GM23248 (cell line): ENCODE data around the gene UCP2. TPM values are rescaled to one million over a fixed set of nuclear protein-coding genes. Genes with fewer than 3 reads are reported as not detected.
"Not testable (repeated sequence)": the region's sequence is repeated elsewhere in the genome, so short reads cannot be mapped to it uniquely, and the experiment has no call there.

Experiments
- DNase-seq: peaks from one replicate; pipeline ENCODE4 v3.0.0-alpha.2; 2015
- H2AFZ ChIP-seq: fragments of 200-600 bp; sonication (generic); 2 replicates; pipeline ENCODE4 v1.6.1; 2016; ENCODE audit warnings: antibody characterized with exemption
- H3F3A ChIP-seq: fragments of 200-600 bp; sonication (generic); 2 replicates; pipeline ENCODE4 v1.6.1; 2016; ENCODE audit warnings: mild to moderate bottlenecking, antibody characterized with exemption, mixed run types; ENCODE audit not compliant: insufficient read depth
- H3K27ac ChIP-seq: fragments of 200-600 bp; sonication (generic); 2 replicates; pipeline ENCODE4 v1.5.1; 2016; ENCODE audit warnings: mild to moderate bottlenecking
- H3K27me3 ChIP-seq: fragments of 200-600 bp; sonication (generic); replicated peaks from 2 replicates; pipeline ENCODE4 v1.6.1; 2016; ENCODE audit warnings: mild to moderate bottlenecking; ENCODE audit not compliant: insufficient read depth
- H3K36me3 ChIP-seq: fragments of 200-600 bp; sonication (generic); 2 replicates; pipeline ENCODE4 v1.6.1; 2016; ENCODE audit warnings: low read depth, mild to moderate bottlenecking
- H3K4me1 ChIP-seq: fragments of 200-600 bp; sonication (generic); 2 replicates; pipeline ENCODE4 v1.6.1; 2016; ENCODE audit warnings: mild to moderate bottlenecking; ENCODE audit not compliant: insufficient read depth
- H3K4me2 ChIP-seq: fragments of 200-600 bp; sonication (generic); one replicate; pipeline ENCODE4 v1.6.1; 2016; ENCODE audit warnings: mild to moderate bottlenecking; ENCODE audit not compliant: unreplicated experiment
- H3K4me3 ChIP-seq: fragments of 200-600 bp; sonication (generic); 2 replicates; pipeline ENCODE4 v1.5.1; 2016; ENCODE audit warnings: mild to moderate bottlenecking
- H3K79me2 ChIP-seq: fragments of 200-600 bp; sonication (generic); 2 replicates; pipeline ENCODE4 v1.6.1; 2016; ENCODE audit warnings: mild to moderate bottlenecking; ENCODE audit not compliant: insufficient read depth
- H3K9ac ChIP-seq: fragments of 200-600 bp; sonication (generic); 2 replicates; pipeline ENCODE4 v1.6.1; 2016; ENCODE audit warnings: mild to moderate bottlenecking
- H3K9me2 ChIP-seq: fragments of 200-600 bp; sonication (generic); 2 replicates; pipeline ENCODE4 v1.6.1; 2016; ENCODE audit warnings: mixed run types, mild to moderate bottlenecking, moderate library complexity; ENCODE audit not compliant: insufficient read depth
- H3K9me3 ChIP-seq: fragments of 200-600 bp; sonication (generic); one replicate; pipeline ENCODE4 v1.6.1; 2017; ENCODE audit warnings: low read depth
- H4K20me1 ChIP-seq: fragments of 200-600 bp; sonication (generic); 2 replicates; pipeline ENCODE4 v1.6.0; 2016; ENCODE audit not compliant: insufficient read depth
- EZH2 ChIP-seq: fragments of 200-600 bp; sonication (generic); IDR thresholded peaks from 2 replicates; pipeline ENCODE4 v1.6.1; 2018; ENCODE audit warnings: antibody characterized with exemption, mild to moderate bottlenecking; ENCODE audit not compliant: insufficient read depth, poor library complexity, severe bottlenecking
- EZH2phosphoT487 ChIP-seq: fragments of 200-600 bp; sonication (generic); IDR thresholded peaks from 2 replicates; pipeline ENCODE4 v1.6.1; 2018; ENCODE audit warnings: antibody characterized with exemption, moderate library complexity, mild to moderate bottlenecking, low read depth; ENCODE audit not compliant: insufficient read depth
- WGBS, 2 experiments: methylation state at CpG; one replicate each; pipeline ENCODE4 v1.1.6; 2015 to 2017; ENCODE audit warnings: low lambda C conversion rate in 2 of 2, low coverage in 1 of 2; ENCODE audit errors: missing lambda C conversion rate in 2 of 2; 5-methylcytosine and 5-hydroxymethylcytosine counted together
- in situ Hi-C: fragments of 300-500 bp; cut with MboI; formaldehyde crosslinking; loops from 2 replicates; pipeline ENCODE4 v1.15.0; 2020
- polyA plus RNA-seq: library from polyadenylated mRNA; unstranded; fragments of >200 nt; fragmentation: Nextera tagmentation; extraction: Ambion mirVana; gene quantifications from 2 replicates; pipeline ENCODE4 v1.2.1, GENCODE V29; 2016
- total RNA-seq: library from RNA; depleted of rRNA; stranded (reverse); fragments of >200 nt; shearing (Covaris generic); gene quantifications from 2 replicates; pipeline ENCODE4 v1.2.3, GENCODE V29; 2014

UCP2 gene
- total and polyA plus RNA-seq, 2 experiments from 2014 or later, result 2.0 TPM; not detected in 1

- in situ Hi-C loops, result no loop called here
- H2AFZ ChIP-seq, result no peak overlapping the region
- H3K27me3 ChIP-seq, result no peaks in the 10 kb centered on the region
- WGBS, 2 experiments, result 82 to 84% methylated on average over 6 of the region's 6 CpGs
- no peaks in the 10 kb centered on the region for H3K36me3 ChIP-seq
- no peaks in the 10 kb centered on the region for H3K4me1 ChIP-seq
- no peaks in the 10 kb centered on the region for H4K20me1 ChIP-seq
- H3K79me2 ChIP-seq, result no peaks in the 10 kb centered on the region
- no peak overlapping the region for H3K4me2 ChIP-seq
- no peak for DNase-seq
- H3K4me3 ChIP-seq, result no peak overlapping the region
- TF ChIP-seq EZH2, result no peak
- no peak for TF ChIP-seq EZH2phosphoT487
- no peak overlapping the region for H3K27ac ChIP-seq
- no peaks in the 10 kb centered on the region for H3K9me2 ChIP-seq
- no peaks in the 10 kb centered on the region for H3F3A ChIP-seq
- no peak overlapping the region for H3K9ac ChIP-seq
- H3K9me3 ChIP-seq, result no peaks in the 10 kb centered on the region
Observed at GRCh38 chr11:73991471-73992006, 8.9 kb upstream of the UCP2 start.

- Histone ChIP-seq H2AFZ (no peak overlapping the region), H3K9ac (no peak overlapping the region), H3K9me2 (no peaks in the 10 kb centered on the region), H3K27me3 (no peaks in the 10 kb centered on the region), H3K36me3 (no peaks in the 10 kb centered on the region), H3K4me3 (no peak overlapping the region), H3F3A (no peaks in the 10 kb centered on the region), H3K79me2 (no peaks in the 10 kb centered on the region), H3K27ac (no peak overlapping the region), H3K4me2 (no peak overlapping the region), H3K9me3 (no peaks in the 10 kb centered on the region), H3K4me1 (no peaks in the 10 kb centered on the region), H4K20me1 (no peaks in the 10 kb centered on the region)
- in situ Hi-C loops, result no loop called here
- TF ChIP-seq EZH2phosphoT487 (no peak), EZH2 (no peak)
- no peak for DNase-seq
- WGBS, 2 experiments, result 33 to 41% methylated on average over 2 of the region's 2 CpGs
Observed at GRCh38 chr11:73990730-73991129, 8.1 kb upstream of the UCP2 start.

- Histone ChIP-seq H3K4me3 (no peak overlapping the region), H4K20me1 (no peaks in the 10 kb centered on the region), H3K4me1 (no peaks in the 10 kb centered on the region), H3K4me2 (no peak overlapping the region), H3F3A (no peaks in the 10 kb centered on the region), H2AFZ (no peak overlapping the region), H3K27ac (no peak overlapping the region), H3K9me3 (no peaks in the 10 kb centered on the region), H3K9me2 (no peaks in the 10 kb centered on the region), H3K36me3 (no peaks in the 10 kb centered on the region), H3K27me3 (no peaks in the 10 kb centered on the region), H3K9ac (no peak overlapping the region), H3K79me2 (no peaks in the 10 kb centered on the region)
- in situ Hi-C loops, result no loop called here
- DNase-seq, result no peak
- WGBS, 2 experiments, result 86 to 89% methylated on average over 6 of the region's 6 CpGs
- TF ChIP-seq EZH2 (no peak), EZH2phosphoT487 (no peak)
Observed at GRCh38 chr11:73989156-73989555, 6.5 kb upstream of the UCP2 start.

- Histone ChIP-seq H4K20me1 (no peaks in the 10 kb centered on the region), H3K4me3 (no peak overlapping the region), H2AFZ (no peak overlapping the region), H3K9me3 (no peaks in the 10 kb centered on the region), H3K4me1 (no peaks in the 10 kb centered on the region), H3K27ac (no peak overlapping the region), H3K9me2 (no peaks in the 10 kb centered on the region), H3K4me2 (no peak overlapping the region), H3K79me2 (no peaks in the 10 kb centered on the region), H3F3A (no peaks in the 10 kb centered on the region), H3K27me3 (no peaks in the 10 kb centered on the region), H3K9ac (no peak overlapping the region), H3K36me3 (no peaks in the 10 kb centered on the region)
- no peak for DNase-seq
- 82 to 83% methylated on average over 7 of the region's 7 CpGs for WGBS, 2 experiments
- TF ChIP-seq EZH2phosphoT487 (no peak), EZH2 (no peak)
- in situ Hi-C loops, result no loop called here
Observed at GRCh38 chr11:73988227-73988626, 5.6 kb upstream of the UCP2 start.

- H3K27ac ChIP-seq, H3K9ac ChIP-seq, H4K20me1 ChIP-seq, H3K27me3 ChIP-seq, H3K4me2 ChIP-seq, H3K79me2 ChIP-seq, in situ Hi-C loops, H2AFZ ChIP-seq, H3K4me1 ChIP-seq, H3K9me3 ChIP-seq, H3K4me3 ChIP-seq, H3K9me2 ChIP-seq, H3K36me3 ChIP-seq, H3F3A ChIP-seq, DNase-seq: not testable (repeated sequence)
- WGBS, 2 experiments, result 79 to 80% methylated on average over 4 of the region's 4 CpGs
Observed at GRCh38 chr11:73985661-73986060, 3.0 kb upstream of the UCP2 start.
